Measurements from ENCODE around the gene CR1L. TPM values are rescaled to one million over a fixed set of nuclear protein-coding genes. Genes with fewer than 3 reads are reported as not detected.
"Not testable (repeated sequence)": the region's sequence is repeated elsewhere in the genome, so short reads cannot be mapped to it uniquely, and the experiment has no call there.

Gene CR1L
- total RNA-seq, 1 experiment from 2014 or later, result not detected

- H3F3A ChIP-seq (ENCODE audit: insufficient read depth, low read depth), result no peaks in the 10 kb centered on the region
- H3K4me2 ChIP-seq, result no peak overlapping the region
- no peak for DNase-seq
- intact Hi-C loops (cut with micrococcal nuclease; ENCODE audit: unreplicated experiment), result no loop called here
- H3K36me3 ChIP-seq (ENCODE audit: low read depth), result no peaks in the 10 kb centered on the region
- H3K27ac ChIP-seq, result no peak overlapping the region
- H4K20me1 ChIP-seq (ENCODE audit: insufficient read depth), result no peaks in the 10 kb centered on the region
- BruUV-seq (replicated peaks), result no TSS peak
- CTCF ChIA-PET, result no interaction called here
- no peaks in the 10 kb centered on the region for H3K9me2 ChIP-seq (ENCODE audit: insufficient read depth)
- no peaks in the 10 kb centered on the region for H3K79me2 ChIP-seq (ENCODE audit: low read depth)
- no peaks in the 10 kb centered on the region for H3K9me3 ChIP-seq (ENCODE audit: insufficient read depth, low read depth)
- H3K4me3 ChIP-seq, result no peak overlapping the region
- no peaks in the 10 kb centered on the region for H3K27me3 ChIP-seq (ENCODE audit: insufficient read depth, low read depth)
- H3K4me1 ChIP-seq (replicated peaks; ENCODE audit: insufficient read depth), result 0 out of 2 replicates have a peak, but pooled peaks cover 4% of the 10 kb centered on the region
- POLR2A ChIA-PET (ENCODE audit: unreplicated experiment), result no interaction called here
- H2AFZ ChIP-seq, result no peak overlapping the region
- TF ChIP-seq EZH2 (IDR thresholded peaks at IDR 0.05; ENCODE audit: low read depth), result no peak
- TF ChIP-seq, protein P1, sequence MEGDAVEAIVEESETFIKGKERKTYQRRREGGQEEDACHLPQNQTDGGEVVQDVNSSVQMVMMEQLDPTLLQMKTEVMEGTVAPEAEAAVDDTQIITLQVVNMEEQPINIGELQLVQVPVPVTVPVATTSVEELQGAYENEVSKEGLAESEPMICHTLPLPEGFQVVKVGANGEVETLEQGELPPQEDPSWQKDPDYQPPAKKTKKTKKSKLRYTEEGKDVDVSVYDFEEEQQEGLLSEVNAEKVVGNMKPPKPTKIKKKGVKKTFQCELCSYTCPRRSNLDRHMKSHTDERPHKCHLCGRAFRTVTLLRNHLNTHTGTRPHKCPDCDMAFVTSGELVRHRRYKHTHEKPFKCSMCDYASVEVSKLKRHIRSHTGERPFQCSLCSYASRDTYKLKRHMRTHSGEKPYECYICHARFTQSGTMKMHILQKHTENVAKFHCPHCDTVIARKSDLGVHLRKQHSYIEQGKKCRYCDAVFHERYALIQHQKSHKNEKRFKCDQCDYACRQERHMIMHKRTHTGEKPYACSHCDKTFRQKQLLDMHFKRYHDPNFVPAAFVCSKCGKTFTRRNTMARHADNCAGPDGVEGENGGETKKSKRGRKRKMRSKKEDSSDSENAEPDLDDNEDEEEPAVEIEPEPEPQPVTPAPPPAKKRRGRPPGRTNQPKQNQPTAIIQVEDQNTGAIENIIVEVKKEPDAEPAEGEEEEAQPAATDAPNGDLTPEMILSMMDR (conservative IDR thresholded peaks at IDR 0.05), result no peak
Observed at GRCh38 chr1:207676153-207676552, 31.2 kb downstream of the CR1L start.

DNA sequence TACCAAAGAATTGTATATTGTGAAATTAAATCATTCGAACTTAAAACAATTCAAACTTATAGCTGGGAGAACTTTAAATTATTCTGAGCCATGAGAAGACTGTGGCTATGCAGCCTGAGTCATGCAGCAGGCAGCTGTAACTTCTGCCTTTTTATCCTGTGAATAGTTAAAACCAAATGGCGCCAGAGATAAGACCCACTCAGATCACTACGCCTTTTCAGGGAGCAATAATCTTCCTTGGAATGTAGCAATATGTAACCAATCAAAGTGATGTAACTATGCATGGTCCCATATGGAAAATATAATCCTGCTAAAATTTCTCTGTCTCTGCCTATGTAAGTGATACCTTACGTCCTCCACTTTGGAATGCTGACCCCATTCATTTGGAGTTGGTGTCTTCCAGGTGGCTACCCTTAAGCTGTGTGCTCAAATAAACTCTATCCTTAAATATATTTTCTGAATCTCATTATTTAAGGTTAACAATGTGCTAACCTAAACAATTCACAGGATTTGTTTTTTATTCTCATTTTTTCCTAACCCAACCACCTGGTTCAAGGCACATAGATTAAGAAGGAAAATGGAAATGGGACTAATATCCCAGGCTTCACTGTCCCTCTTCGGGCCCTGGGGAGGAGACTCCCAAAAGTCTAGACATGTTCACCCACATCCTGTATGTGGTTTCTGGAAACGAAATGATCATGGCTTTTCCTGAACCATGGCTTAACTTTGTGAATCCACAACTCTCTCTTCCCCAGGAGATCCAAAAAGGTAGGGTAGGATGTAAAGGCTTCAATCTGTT, 35.9 kb downstream of the CR1L start:
- H3K4me3 ChIP-seq; H3K4me1 ChIP-seq (replicated peaks; ENCODE audit: insufficient read depth); H3K27ac ChIP-seq; H4K20me1 ChIP-seq (ENCODE audit: insufficient read depth); H3K79me2 ChIP-seq (ENCODE audit: low read depth); H3K9me2 ChIP-seq (ENCODE audit: insufficient read depth); POLR2A ChIA-PET (ENCODE audit: unreplicated experiment); H3K9me3 ChIP-seq (ENCODE audit: insufficient read depth, low read depth); intact Hi-C loops (cut with micrococcal nuclease; ENCODE audit: unreplicated experiment); H3F3A ChIP-seq (ENCODE audit: insufficient read depth, low read depth); H2AFZ ChIP-seq; CTCF ChIA-PET; BruUV-seq (replicated peaks); H3K27me3 ChIP-seq (ENCODE audit: insufficient read depth, low read depth); H3K4me2 ChIP-seq; H3K36me3 ChIP-seq (ENCODE audit: low read depth); DNase-seq: not testable (repeated sequence)

DNA sequence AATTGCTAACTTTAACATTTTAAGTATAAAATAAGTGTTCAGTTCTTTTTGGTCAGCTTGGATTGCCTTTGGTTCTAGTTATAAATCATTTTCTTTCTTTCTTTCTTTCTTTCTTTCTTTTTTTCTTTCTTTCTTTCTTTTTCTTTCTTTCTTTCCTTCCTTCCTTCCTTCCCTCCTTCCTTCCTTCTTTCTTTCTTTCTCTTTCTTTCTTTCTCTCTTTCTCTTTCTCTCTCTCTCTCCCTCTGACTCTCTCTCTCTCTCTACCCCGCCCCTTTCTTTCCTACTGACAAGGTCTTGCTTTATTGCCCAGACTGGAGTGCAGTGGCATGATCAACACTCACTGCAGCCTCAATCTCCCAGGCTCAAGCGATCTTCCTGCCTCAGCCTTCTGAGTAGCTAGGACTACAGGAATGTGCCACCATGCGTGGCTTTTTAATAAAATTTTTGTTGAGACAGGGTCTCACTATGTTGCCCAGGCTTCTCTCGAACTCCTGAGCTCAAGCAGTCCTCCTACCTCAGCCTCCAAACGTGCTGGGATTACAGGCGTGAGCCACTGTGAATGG, 38.0 kb downstream of the CR1L start:
- H3K9me3 ChIP-seq (ENCODE audit: insufficient read depth, low read depth); BruUV-seq (replicated peaks); H3K9me2 ChIP-seq (ENCODE audit: insufficient read depth); H3K4me1 ChIP-seq (replicated peaks; ENCODE audit: insufficient read depth); H3K79me2 ChIP-seq (ENCODE audit: low read depth); H4K20me1 ChIP-seq (ENCODE audit: insufficient read depth); H3F3A ChIP-seq (ENCODE audit: insufficient read depth, low read depth); CTCF ChIA-PET; DNase-seq; H2AFZ ChIP-seq; H3K27me3 ChIP-seq (ENCODE audit: insufficient read depth, low read depth); H3K4me2 ChIP-seq; intact Hi-C loops (cut with micrococcal nuclease; ENCODE audit: unreplicated experiment); H3K36me3 ChIP-seq (ENCODE audit: low read depth); POLR2A ChIA-PET (ENCODE audit: unreplicated experiment); H3K27ac ChIP-seq; H3K4me3 ChIP-seq: not testable (repeated sequence)

- H4K20me1 ChIP-seq (ENCODE audit: insufficient read depth); H3K4me3 ChIP-seq; H3K79me2 ChIP-seq (ENCODE audit: low read depth); intact Hi-C loops (cut with micrococcal nuclease; ENCODE audit: unreplicated experiment); H3K9me2 ChIP-seq (ENCODE audit: insufficient read depth); H3K4me2 ChIP-seq; POLR2A ChIA-PET (ENCODE audit: unreplicated experiment); BruUV-seq (replicated peaks); H3K36me3 ChIP-seq (ENCODE audit: low read depth); H3K9me3 ChIP-seq (ENCODE audit: insufficient read depth, low read depth); H3K27me3 ChIP-seq (ENCODE audit: insufficient read depth, low read depth); H3K27ac ChIP-seq; H2AFZ ChIP-seq; CTCF ChIA-PET; H3K4me1 ChIP-seq (replicated peaks; ENCODE audit: insufficient read depth); H3F3A ChIP-seq (ENCODE audit: insufficient read depth, low read depth); DNase-seq: not testable (repeated sequence)
Observed at GRCh38 chr1:207690551-207690950, 45.6 kb downstream of the CR1L start.

All from PC-9 (cell line).